OCI-M2 (cell line): ENCODE data around the gene TRIM7.

Experiments used
- DNase-seq: peaks from one replicate; lab custom pipeline; 2025; ENCODE audit not compliant: unreplicated experiment; lab: John Stamatoyannopoulos, UW

TRIM7 gene

DNA sequence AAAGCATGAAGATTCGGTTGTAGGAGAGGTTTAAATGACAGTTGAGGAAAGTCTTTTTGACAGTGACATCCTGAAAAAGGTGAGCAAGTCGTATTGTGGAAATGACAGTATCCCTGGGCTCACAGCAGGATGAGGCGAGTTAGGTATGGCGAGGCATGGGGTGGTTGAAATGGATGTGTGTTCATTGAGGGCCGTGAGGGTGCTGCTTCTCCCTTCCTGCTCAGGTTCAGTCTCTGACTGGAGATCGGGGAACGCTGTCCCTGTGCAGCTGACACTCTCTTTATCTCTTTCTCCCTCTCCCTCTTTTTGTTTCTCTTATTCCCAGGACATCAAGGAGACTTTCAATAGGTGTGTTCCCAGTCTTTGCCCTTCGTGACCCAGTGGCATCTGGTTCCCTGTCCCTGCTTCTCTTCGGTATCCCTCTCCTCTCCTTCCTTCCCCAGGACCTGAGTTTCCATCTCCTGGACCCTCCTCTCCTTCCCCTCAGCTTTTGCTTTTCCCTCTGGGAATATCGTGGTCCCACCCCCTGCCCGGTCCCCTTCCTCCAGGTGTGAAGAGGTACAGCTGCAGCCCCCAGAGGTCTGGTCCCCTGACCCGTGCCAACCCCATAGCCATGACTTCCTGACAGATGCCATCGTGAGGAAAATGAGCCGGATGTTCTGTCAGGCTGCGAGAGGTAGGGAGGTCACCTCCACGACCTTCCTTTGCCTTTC, 28.2 kb upstream of the TRIM7 start:
- DNase-seq, result no peak

DNA sequence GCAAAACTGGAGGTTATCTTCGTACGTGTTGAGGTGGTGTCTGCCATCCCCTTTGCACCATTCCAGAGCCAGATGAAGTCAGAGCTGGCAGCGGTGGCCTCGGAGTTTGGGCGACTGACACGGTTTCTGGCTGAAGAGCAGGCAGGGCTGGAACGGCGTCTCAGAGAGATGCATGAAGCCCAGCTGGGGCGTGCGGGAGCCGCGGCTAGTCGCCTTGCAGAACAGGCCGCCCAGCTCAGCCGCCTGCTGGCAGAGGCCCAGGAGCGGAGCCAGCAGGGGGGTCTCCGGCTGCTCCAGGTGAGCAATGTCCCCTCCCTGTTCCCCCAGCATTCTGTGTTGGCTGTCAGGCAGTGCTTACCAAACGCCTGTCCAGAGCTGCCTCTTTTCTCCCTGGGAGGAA, 27.6 kb upstream of the TRIM7 start:
- no peak for DNase-seq

DNA sequence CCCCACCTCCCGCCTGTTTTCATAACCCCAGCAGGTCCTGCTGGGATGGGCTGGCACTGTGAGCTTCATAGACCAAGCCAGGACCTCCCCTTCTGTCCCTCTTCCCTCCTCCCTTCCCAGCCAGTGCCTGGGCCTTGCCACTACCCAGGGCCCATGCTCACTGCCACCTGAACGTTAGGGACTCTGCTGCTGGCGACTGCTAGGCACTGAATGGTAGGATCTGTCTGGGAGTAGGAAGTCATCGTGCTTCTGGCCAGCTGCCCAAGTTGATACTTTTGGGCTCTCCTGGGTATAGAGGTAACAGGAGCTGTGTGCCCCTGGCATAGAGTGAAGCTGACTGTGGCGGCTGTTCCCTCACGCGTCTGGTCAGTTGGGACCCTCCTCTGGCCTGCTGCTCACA, 26.4 kb upstream of the TRIM7 start:
- no peak for DNase-seq

- no peak for DNase-seq
Observed at GRCh38 chr5:181230551-181230950, 25.6 kb upstream of the TRIM7 start.

DNA sequence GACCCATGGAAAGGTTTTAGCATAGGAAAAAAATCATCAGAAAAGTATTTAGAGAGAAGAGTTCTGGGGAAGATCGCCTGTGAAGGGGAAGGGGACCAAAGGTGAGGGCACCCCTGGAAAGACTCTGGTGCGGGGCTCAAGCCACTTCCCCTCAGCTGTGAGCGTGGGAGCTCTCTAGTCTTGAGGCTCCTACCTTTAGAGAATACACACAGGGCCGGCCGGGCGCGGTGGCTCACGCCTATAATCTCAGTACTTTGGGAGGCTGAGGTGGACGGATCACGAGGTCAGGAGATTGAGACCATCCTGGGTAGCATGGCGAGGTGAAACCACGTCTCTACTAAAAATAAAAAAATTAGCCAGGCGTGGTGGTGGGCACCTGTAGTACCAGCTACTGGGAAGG, 25.0 kb upstream of the TRIM7 start:
- no peak for DNase-seq

GRCh38 chr5:181224390-181225229, 19.6 kb upstream of the TRIM7 start:
- DNase-seq, result no peak

GRCh38 chr5:181223729-181224389, 18.9 kb upstream of the TRIM7 start:
- no peak for DNase-seq

DNA sequence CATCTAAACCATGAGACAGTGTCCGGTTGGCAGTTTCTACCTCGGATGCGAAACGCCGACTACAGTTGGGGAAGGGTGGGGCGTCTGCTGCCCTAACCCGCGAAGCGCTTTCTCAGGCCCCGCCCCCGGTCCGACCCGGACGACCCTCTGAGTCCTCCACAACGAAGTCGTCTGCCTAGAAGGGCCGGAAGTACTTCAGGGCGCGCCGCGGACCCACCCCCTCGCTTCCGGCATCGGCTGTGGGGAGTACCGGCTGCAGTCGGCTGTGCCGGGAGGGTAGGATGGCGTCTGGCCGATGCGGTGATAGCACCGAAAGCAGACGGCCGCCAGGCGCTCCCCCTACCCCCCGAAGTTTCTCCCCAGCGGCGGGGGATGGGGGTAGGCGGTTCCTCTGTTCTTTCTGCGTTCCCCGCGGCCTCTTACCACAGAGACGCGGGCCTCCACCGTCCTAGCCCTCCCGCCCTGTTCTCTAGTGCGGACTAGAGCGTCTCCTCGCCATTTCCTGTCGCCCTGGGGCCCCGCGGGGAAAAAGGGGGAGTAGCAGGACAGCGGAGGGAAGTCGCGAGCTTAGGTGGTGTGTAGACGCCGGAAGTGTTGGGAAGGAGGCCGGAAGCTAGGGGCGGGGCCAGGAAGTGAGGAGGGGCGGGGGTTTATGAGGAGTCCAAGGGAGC, 18.2 kb upstream of the TRIM7 start, which contains the start of gene TRIM41:
TRIM41 (plus strand) TSS at position 224 of the 671 bp plus-strand sequence. CDS start 719 bp downstream, outside the sequence.
- no peak for DNase-seq

- DNase-seq, result no peak
Observed at GRCh38 chr5:181222630-181223057, 17.6 kb upstream of the TRIM7 start.

GRCh38 chr5:181221792-181222629, 17.0 kb upstream of the TRIM7 start:
- no peak for DNase-seq

DNA sequence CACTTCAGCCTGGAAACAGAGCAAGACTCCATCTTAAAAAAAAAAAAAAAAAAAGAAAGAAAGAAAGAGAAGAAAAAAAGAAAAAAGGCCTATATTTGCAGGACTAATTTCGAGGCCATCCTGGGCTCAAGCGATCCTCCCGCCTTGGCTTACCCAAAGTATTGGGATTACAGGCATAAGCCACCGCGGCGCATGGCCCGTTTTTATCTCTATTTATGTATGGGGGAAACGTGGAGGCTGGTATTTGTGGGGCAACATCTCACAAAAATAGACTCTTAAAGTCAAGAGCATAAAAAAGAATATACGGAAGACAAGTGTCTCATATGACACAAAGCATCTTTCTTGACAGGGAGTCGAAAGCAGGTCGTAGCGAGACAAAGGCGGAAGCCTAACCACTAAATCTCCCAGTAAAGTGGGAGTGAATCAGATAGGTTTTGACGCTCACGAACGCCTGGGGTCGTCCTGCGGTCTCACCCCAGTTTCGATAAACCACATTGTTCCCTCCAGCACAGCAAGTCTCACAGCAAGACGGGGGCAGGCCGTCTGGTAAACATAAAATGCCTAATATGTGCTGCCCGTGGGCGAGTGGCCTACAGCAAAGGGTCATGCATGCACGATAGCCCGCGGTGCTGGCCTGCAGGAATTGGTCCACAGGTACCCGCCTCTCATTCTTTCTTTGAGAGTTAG, 16.3 kb upstream of the TRIM7 start:
- DNase-seq, result no peak

DNA sequence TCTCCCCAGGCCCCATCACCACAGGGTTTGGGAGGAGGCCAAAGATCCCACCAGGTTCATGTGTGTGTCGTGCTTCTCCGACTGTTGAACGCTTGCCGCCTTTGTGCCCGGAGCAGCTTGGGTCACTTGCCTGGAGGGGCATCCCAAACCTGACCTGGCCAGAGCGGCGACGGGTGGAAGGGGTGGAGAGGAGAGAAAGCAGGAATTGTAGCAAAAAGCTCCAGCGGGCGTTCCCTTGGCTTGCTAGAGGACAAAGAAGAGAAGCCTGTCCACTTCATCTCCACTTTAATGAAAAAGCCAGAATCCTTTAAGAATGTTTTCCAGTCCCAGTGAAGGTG, 15.2 kb upstream of the TRIM7 start:
- no peak for DNase-seq

GRCh38 chr5:181219262-181220177, 14.5 kb upstream of the TRIM7 start:
- no peak for DNase-seq

- DNase-seq, result no peak
Observed at GRCh38 chr5:181218795-181219124, 13.8 kb upstream of the TRIM7 start.

GRCh38 chr5:181217803-181218062, 12.7 kb upstream of the TRIM7 start:
- no peak for DNase-seq

DNA sequence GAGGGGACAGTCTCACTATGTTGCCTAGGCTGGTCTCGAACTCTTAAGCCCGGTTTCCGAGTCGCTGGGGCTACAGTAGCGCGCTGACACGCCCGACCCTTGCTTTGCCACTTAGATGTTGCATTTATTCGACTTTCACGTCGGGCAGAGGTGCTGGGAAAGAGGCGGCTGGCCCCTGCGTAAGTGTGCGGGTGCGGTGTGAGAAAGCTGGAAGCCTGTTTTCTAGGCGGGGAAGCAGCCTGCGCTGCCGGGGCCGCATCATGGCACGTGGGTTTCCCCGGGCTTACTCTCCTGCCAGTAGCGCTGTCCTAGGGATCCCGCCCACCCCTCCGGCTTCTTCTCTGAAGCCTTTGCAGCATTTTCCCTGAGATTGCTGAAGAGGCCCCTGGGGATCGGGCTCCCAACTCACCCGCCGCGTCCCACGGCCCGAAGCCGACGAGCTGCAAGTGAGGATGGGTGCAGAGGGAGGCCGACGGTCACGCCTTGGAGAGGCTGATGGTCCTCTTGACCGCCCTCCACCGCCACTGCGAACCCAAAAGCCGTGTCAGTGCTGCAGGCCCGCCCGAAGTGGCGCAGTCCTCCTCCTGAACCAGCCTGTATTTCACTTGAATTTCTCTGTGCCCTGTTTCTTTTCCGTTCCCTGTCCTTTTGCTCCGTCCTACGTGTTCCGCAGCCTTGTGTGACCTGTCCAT, 12.3 kb upstream of the TRIM7 start:
- DNase-seq, result no peak

GRCh38 chr5:181215997-181216989, 11.3 kb upstream of the TRIM7 start:
- no peak for DNase-seq
